T-helper 17 cell (primary cell): ENCODE data around the gene FGF11. TPM values are rescaled to one million over a fixed set of nuclear protein-coding genes. Genes with fewer than 3 reads are reported as not detected.

Experiments
- ATAC-seq: fragments of 150-1000 bp; cut with Tn5 transposase; 2 replicates; pipeline ENCODE4 v1.10.0; 2021; ENCODE audit warnings: mild to moderate bottlenecking, moderate library complexity
- DNase-seq, 3 donors: peaks; one replicate each; pipeline versions ENCODE4 v3.0.0 to v3.0.0-alpha.2; 2020 to 2021
- H3K9me3 ChIP-seq: one replicate; pipeline ENCODE4 v1.7.0; 2013; ENCODE audit warnings: low read length, mild to moderate bottlenecking; ENCODE audit not compliant: control insufficient read depth, poor library complexity, severe bottlenecking
- H3K27ac Mint-ChIP-seq: one replicate; pipeline ENCODE4 v1.8.0; 2022; ENCODE audit warnings: mild to moderate bottlenecking, moderate library complexity, mixed read lengths
- H3K27me3 Mint-ChIP-seq: one replicate; pipeline ENCODE4 v1.8.0; 2022; ENCODE audit warnings: mixed read lengths
- H3K36me3 Mint-ChIP-seq: one replicate; pipeline ENCODE4 v1.8.0; 2022; ENCODE audit warnings: low read depth, mixed read lengths
- H3K4me1 Mint-ChIP-seq: one replicate; pipeline ENCODE4 v1.8.0; 2022; ENCODE audit warnings: mild to moderate bottlenecking, mixed read lengths
- H3K4me3 Mint-ChIP-seq: one replicate; pipeline ENCODE4 v1.8.0; 2022; ENCODE audit warnings: mild to moderate bottlenecking, moderate library complexity, mixed read lengths
- total RNA-seq, 4 donors: library from RNA in 2 of 4; stranded (reverse) in 2 of 4; gene quantifications; one replicate each; pipeline ENCODE4 v1.2.3 and lab custom pipeline; 2022 to 2026

FGF11 gene
- total RNA-seq, 2 donors from 2014 or later = 2.0 to 2.6 TPM

DNA sequence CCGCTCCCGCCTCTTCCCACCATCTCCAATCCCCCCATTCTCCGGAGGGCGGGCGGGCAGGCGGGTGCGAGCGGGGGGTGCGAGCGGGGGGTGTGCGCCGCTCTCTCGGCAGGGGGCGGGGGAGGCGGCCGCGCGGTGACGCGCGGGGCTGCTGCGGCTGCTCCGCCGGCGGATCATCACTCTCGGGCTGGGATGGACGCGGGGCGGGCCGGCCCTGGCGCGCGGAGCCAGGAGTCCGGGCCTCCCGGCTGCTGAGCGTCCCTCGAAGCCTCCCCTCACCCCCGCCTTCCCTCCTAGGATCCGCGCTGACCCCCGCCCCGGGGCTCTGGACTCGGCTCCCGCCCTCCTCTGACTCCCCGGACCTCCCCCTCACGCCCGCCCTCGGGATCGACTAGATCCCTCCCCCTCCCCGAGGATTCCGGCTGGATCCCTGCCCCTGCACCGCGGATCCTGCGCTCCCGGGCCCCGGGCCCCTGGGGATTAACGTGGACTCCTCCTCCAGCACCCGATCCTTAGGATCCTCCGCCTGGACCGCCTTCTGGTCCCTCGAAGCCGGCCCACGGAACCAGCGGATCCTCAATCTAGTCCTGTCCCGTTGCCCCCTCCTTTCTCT is 34.5 kb upstream of the FGF11 start:
- H3K4me3 Mint-ChIP-seq = peak overlapping the region; percentile 93
- no peaks in the 10 kb centered on the region for H3K9me3 ChIP-seq
- H3K27ac Mint-ChIP-seq = peak overlapping the region; percentile 70
- H3K27me3 Mint-ChIP-seq = no peaks in the 10 kb centered on the region
- H3K4me1 Mint-ChIP-seq = peaks cover 22% of the 10 kb centered on the region
- DNase-seq = peak in 2 of 3 donors; percentile 74
- ATAC-seq = peak; percentile 53
- H3K36me3 Mint-ChIP-seq = peaks cover 2% of the 10 kb centered on the region

DNA sequence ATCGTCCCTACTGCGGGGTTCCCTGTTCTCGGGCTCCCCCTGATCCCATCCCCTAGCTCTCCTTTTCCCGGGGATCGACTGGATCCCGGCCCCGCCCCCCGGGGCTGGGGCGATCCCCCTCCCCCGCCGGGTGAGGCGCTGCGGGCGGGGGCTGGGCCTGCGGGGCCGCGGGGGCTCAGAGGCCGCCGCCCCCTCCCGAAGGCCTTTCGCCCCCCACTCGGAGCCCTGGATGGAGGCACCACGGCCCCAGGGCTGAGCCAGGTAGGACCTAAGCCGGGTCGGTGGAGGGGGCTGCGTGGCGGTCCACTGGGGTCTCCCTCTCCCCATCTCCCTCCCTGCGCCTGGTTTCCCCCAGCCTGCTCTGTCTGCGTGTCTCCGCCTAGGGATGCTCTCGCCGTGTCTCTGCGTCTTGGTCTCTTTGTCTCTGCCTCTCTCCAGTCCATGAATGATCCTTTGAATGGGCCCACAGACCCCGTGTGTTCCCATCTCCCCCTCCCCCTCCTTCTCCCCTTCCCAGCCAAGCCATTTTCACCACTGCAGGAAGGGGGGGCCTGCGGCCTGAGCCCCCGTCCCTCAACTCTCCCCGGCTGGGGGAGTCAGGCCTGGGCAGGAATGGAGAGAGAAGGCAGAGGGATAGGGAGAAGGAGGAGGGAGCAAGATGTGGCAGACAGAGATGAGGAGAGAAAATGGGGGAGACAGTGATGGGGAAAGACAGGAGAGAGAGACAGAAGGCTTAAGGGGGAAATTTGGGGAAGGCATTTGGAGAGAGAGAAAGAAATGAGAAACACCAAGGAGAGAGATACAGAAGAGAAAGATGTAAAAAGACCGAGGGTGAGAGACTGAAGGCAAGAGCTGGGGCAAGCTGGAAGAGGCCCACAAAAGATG is 33.7 kb upstream of the FGF11 start:
- H3K9me3 ChIP-seq = no peaks in the 10 kb centered on the region
- Mint-ChIP-seq H3K27ac (peak overlapping the region; percentile 78), H3K4me1 (peaks cover 25% of the 10 kb centered on the region), H3K4me3 (peak overlapping the region; percentile 93), H3K36me3 (peaks cover 2% of the 10 kb centered on the region), H3K27me3 (no peaks in the 10 kb centered on the region)
- no peak for DNase-seq
- ATAC-seq = no peak

DNA sequence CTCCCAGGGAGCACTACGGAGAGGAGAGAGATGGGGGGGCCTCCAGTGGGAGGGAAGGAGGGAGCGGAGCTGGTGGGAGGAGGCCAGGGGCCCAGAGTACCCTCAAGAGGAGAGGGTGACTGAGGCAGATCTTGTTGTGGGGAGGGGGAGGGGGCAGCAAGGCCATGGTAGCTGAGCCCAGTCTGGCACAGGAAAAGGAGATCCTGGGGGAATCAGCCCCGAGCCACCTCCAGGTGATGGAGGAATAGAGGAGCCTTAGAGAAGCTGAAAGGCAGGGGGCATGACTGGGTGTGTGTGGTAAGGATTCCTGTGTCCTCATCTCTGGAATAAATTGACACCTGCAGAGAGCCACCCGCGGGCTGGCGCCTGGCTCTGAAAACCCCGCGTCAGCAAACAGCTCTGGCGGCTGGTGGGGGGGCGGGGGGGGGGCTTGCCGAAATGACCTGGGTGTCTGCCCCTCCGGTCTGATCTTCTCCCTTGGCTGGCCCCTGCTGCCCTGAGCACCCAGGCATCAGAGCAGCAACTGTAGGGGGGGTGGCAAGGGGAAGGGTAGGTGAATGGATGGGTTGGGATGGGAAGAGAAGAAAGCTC is 33.0 kb upstream of the FGF11 start:
- Mint-ChIP-seq H3K4me3 (peak overlapping the region; percentile 84), H3K4me1 (peaks cover 25% of the 10 kb centered on the region), H3K27ac (peak overlapping the region; percentile 78), H3K36me3 (peaks cover 2% of the 10 kb centered on the region), H3K27me3 (no peaks in the 10 kb centered on the region)
- H3K9me3 ChIP-seq = no peaks in the 10 kb centered on the region
- no peak for ATAC-seq
- no peak for DNase-seq

DNA sequence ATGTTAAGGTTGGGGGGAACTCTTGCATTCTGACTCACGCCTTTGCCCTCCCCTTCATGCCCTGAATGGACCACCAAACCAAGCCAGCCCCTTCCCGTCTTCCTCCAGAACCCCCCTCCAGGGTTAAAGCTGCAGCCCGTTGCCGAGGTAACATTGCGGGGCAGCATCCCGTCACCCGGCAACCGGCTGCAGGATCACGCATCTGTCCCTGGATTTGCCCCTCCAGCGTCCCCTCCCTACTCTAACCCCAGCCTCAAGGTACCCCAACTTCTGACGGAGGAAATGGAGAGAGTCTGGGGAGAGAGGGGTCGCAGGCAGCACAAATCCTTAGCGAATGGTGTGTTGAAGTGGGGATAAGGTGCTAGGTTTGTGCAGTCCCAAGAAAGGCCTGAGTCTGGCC is 32.2 kb upstream of the FGF11 start:
- Mint-ChIP-seq H3K27me3 (no peaks in the 10 kb centered on the region), H3K4me1 (peaks cover 25% of the 10 kb centered on the region), H3K4me3 (peak overlapping the region; percentile 56), H3K27ac (no peak overlapping the region), H3K36me3 (peaks cover 2% of the 10 kb centered on the region)
- H3K9me3 ChIP-seq = no peaks in the 10 kb centered on the region
- DNase-seq (no peak), ATAC-seq (no peak)

DNA sequence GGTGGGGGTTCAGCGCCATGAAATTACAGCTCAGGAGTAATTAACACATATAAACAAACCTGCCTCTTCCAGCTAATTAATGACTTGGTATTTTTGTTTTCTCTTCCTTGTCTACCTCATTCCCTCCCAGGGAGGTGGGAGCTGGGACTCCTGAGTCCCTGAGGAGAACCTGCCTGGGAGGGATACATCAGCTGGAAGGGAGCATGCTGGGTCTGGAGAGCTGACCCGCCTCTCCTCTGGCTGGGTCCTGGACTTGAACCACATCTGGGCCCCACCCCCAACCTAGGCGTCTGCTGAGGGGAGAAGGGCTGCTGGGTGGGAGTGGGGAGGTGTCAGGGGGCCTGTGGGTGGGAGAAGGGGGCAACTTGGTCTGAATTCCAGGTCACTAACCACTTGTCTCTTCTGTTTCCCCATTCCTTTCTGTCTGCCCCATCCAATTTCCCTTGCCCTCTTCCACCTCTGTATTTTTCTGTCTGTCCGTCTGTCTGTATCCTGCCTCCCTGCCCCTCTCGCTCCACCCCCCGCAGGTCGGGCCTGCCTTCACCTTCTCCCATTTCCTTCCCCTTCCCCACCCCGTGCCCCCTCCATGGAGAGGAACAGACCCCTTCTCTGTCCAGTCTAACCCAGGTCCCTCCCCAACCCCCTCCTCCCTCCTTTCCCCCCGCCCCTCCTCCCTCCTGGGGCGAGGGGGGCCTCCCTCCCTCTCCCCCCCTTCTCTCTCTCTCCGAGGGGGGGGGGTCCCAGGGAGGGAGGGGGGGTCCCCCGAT is 31.6 kb upstream of the FGF11 start, which contains the start of gene NLGN2:
Gene NLGN2, plus strand, starts transcription at position 361 of the 767 bp plus-strand sequence. CDS start 411 bp downstream, outside the sequence.
- no peak within 1 kb of the TSS for H3K27ac Mint-ChIP-seq
- H3K4me3 Mint-ChIP-seq = peak within 1 kb of the TSS; percentile 67

DNA sequence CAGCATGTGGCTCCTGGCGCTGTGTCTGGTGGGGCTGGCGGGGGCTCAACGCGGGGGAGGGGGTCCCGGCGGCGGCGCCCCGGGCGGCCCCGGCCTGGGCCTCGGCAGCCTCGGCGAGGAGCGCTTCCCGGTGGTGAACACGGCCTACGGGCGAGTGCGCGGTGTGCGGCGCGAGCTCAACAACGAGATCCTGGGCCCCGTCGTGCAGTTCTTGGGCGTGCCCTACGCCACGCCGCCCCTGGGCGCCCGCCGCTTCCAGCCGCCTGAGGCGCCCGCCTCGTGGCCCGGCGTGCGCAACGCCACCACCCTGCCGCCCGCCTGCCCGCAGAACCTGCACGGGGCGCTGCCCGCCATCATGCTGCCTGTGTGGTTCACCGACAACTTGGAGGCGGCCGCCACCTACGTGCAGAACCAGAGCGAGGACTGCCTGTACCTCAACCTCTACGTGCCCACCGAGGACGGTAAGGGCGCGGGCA is 31.0 kb upstream of the FGF11 start:
- no peak overlapping the region for H3K27ac Mint-ChIP-seq
- DNase-seq (no peak), ATAC-seq (no peak)
- peak overlapping the region; percentile 67 for H3K4me3 Mint-ChIP-seq
- no peaks in the 10 kb centered on the region for H3K9me3 ChIP-seq
- H3K27me3 Mint-ChIP-seq = no peaks in the 10 kb centered on the region
- peaks cover 24% of the 10 kb centered on the region for H3K4me1 Mint-ChIP-seq
- H3K36me3 Mint-ChIP-seq = peaks cover 2% of the 10 kb centered on the region

More for the DNA sequence above, 31.6 kb upstream of the FGF11 start, which contains the start of gene NLGN2:
- Mint-ChIP-seq H3K36me3 (peaks cover 2% of the 10 kb centered on the region), H3K27me3 (no peaks in the 10 kb centered on the region), H3K4me1 (peaks cover 25% of the 10 kb centered on the region)
- ATAC-seq = no peak
- H3K9me3 ChIP-seq = no peaks in the 10 kb centered on the region
- no peak for DNase-seq

DNA sequence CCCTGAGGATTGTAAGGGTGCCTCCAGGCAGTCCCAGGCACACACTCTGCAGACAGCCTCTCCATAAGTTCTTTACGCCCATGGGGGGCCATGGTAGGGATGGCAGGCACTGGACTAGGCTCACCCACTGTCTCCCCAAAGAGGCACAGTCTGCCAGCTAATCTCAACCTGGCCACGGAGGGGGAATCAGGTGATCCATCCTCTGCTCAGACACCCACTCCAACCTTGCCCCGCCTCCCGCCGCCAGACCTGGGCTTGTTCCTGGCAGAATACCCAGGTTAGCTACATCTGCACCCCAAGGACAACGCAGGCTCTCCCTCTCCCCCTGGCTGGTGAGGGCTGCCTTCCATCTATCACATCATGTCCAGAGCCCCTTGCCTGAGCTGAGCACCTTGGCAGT is 30.4 kb upstream of the FGF11 start:
- H3K4me3 Mint-ChIP-seq = peak overlapping the region; percentile 67
- peaks cover 24% of the 10 kb centered on the region for H3K4me1 Mint-ChIP-seq
- H3K36me3 Mint-ChIP-seq = peaks cover 2% of the 10 kb centered on the region
- H3K27me3 Mint-ChIP-seq = no peaks in the 10 kb centered on the region
- no peak overlapping the region for H3K27ac Mint-ChIP-seq
- DNase-seq (no peak), ATAC-seq (no peak)
- no peaks in the 10 kb centered on the region for H3K9me3 ChIP-seq

DNA sequence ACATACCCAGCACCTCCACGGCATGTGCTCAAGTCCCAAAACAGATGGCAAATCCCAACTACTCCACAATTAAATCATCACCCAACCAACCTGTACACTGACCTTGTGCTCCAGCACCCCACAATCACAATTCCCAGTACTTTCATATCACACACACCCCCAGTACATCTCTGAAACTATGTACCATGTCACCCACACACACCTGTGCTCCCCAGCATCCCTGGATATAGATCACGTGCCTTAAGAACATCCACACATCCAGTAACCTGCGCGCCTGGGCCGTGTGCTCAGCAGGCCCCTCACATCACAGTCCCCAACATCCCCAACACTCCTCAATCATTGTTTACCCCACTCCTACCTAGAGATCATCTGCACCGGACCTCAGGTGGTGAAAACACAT is 29.6 kb upstream of the FGF11 start:
- Mint-ChIP-seq H3K4me3 (peak overlapping the region; percentile 67), H3K36me3 (peaks cover 2% of the 10 kb centered on the region), H3K27ac (peak overlapping the region; percentile 22), H3K27me3 (no peaks in the 10 kb centered on the region), H3K4me1 (peaks cover 24% of the 10 kb centered on the region)
- ATAC-seq = no peak
- DNase-seq = no peak
- no peaks in the 10 kb centered on the region for H3K9me3 ChIP-seq

DNA sequence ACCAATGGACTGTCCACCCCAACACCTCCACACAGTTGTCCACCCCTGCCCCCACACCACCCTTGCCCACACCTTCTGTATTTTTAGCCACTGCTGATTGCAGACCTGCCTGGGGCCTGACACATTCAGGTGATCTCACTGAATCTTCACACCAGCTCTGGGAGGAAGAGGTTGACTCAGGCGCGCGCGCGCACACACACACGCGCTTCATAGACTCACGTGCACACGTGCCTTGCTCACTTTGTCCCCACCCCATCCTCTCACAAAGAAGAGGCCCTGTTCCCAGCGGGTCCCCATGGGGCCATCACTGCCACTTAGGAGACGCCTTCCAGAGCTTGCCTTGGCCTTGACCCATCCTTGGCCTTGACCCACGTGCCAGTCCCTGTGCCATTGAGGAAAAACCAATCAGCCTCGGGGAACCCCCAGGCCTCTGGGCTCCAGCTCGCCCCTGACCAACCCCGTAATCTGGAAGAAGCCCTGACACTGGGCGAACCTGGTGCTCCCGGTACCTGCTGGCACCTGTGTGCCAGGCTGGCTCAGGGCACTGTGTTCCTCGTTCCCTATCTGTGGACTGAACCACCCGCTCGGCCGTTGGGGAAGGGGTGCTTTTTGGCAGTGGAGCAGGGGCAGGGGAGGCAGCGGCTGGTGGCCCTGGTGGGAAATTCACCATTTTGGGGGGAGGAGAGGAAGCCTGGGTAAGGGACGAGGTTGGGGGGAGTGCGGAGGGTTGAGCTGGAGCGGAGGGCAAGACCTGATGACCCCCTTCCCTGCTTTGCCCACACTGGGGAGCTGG is 28.5 kb upstream of the FGF11 start:
- Mint-ChIP-seq H3K4me3 (no peak overlapping the region), H3K27me3 (no peaks in the 10 kb centered on the region), H3K4me1 (peaks cover 18% of the 10 kb centered on the region), H3K36me3 (peaks cover 2% of the 10 kb centered on the region), H3K27ac (no peak overlapping the region)
- no peak for DNase-seq
- no peaks in the 10 kb centered on the region for H3K9me3 ChIP-seq
- ATAC-seq = no peak

DNA sequence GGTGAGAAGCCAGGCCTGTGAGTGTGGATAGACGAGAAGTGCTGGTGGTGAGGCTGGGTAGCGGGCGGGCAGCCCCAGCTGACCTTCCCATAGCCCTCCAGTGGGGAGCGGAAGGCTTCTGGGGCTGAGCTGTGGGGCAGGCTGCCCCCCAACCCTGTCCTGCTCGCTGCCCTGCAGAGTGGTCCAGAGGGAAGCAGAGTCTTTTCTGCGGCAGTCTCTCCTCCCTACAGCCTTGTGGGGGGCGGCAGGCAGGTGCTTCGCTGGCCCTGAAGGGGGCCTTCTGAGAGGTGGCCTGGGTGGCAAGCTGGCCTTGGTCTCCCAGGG is 27.9 kb upstream of the FGF11 start:
- H3K27me3 Mint-ChIP-seq = no peaks in the 10 kb centered on the region
- no peak overlapping the region for H3K4me3 Mint-ChIP-seq
- H3K36me3 Mint-ChIP-seq = no peaks in the 10 kb centered on the region
- ATAC-seq = no peak
- H3K27ac Mint-ChIP-seq = no peak overlapping the region
- H3K4me1 Mint-ChIP-seq = peaks cover 13% of the 10 kb centered on the region
- no peak for DNase-seq
- H3K9me3 ChIP-seq = no peaks in the 10 kb centered on the region

DNA sequence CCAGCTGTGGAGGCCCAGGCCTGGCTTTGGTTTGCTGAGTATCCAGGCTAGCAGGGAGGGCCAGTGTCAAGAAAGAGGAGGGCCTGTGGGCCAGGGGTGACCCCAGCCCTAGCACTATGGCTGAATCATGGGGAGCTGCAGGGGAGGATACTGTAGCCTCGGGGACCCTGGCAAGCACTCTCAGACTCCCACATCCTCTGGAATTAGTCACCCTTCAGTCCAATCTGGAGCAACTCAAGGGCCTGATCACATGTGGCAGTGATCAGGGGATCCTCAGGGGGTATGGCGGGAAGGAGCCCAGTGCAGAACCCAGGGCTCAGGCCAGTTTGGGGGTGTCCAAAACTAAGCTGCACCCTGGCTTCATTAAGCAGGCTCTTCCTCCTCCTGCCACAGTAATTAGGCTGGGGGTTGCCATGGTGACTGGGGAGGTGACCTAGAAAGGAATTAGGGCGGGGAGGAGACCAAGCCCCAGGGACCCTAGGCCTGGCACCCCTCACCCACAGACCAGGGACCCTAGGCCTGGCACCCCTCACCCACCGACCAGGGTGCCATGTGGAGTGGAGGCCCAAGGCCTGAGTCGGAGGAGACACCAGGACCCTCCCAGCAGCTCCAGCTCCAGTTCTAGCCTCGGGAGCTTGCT is 25.8 kb upstream of the FGF11 start:
- peaks cover 11% of the 10 kb centered on the region for H3K4me1 Mint-ChIP-seq
- no peaks in the 10 kb centered on the region for H3K36me3 Mint-ChIP-seq
- no peak overlapping the region for H3K27ac Mint-ChIP-seq
- DNase-seq (no peak), ATAC-seq (no peak)
- H3K9me3 ChIP-seq = no peaks in the 10 kb centered on the region
- H3K27me3 Mint-ChIP-seq = no peaks in the 10 kb centered on the region
- H3K4me3 Mint-ChIP-seq = no peak overlapping the region

DNA sequence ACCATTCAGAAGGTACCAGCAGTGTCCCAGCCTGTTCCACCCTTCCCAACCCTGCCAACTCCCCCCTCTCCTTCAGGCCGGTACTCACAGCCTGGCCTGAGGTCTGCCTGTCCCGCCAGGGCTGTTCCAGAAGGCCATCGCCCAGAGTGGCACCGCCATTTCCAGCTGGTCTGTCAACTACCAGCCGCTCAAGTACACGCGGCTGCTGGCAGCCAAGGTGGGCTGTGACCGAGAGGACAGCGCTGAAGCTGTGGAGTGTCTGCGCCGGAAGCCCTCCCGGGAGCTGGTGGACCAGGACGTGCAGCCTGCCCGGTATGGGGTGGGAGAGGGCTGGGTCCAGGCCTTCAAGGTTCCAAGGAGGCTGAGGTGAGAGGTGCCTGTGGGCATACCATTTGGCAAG is 24.5 kb upstream of the FGF11 start:
- no peaks in the 10 kb centered on the region for H3K9me3 ChIP-seq
- H3K27ac Mint-ChIP-seq = no peak overlapping the region
- no peak for ATAC-seq
- no peak for DNase-seq
- no peaks in the 10 kb centered on the region for H3K36me3 Mint-ChIP-seq
- H3K4me3 Mint-ChIP-seq = no peak overlapping the region
- H3K4me1 Mint-ChIP-seq = peaks cover 12% of the 10 kb centered on the region
- H3K27me3 Mint-ChIP-seq = peaks cover 6% of the 10 kb centered on the region
